Heart left ventricle (tissue), 16 donors: Measurements from ENCODE around the gene CYB5R3. TPM values are rescaled to one million over a fixed set of nuclear protein-coding genes. Genes with fewer than 3 reads are reported as not detected.
A peak's percentile ranks its signal among the peaks of the same experiment; 100 is the strongest.

ENCODE experiments used
- ATAC-seq, 4 donors: fragments of 200-7000 bp; cut with Tn5 transposase; one replicate each; pipeline ENCODE4 v1.9.1; 2020 to 2022; ENCODE audit warnings: moderate library complexity in 4 of 4, mild to moderate bottlenecking in 3 of 4, moderate number of reproducible peaks in 1 of 4
- DNase-seq, 5 donors: peaks; one replicate each; pipeline ENCODE4 v3.0.0-alpha.2; 2020
- H3K27ac ChIP-seq, 12 donors: fragments of 200-600 bp; sonication (generic) in 4 of 12; one replicate each; pipeline versions ENCODE4 v1.5.0 to v1.8.0; 2016 to 2022; ENCODE audit warnings: mild to moderate bottlenecking in 2 of 12
- H3K27me3 ChIP-seq, 9 donors: fragments of 200-600 bp; sonication (generic) in 2 of 9; one replicate each; pipeline versions ENCODE4 v1.5.1 to v1.8.0; 2016 to 2022; ENCODE audit warnings: mild to moderate bottlenecking in 3 of 9
- H3K36me3 ChIP-seq, 9 donors: fragments of 200-600 bp; sonication (generic) in 2 of 9; one replicate each; pipeline versions ENCODE4 v1.5.0 to v1.8.0; 2018 to 2022; ENCODE audit warnings: mild to moderate bottlenecking in 2 of 9
- H3K4me1 ChIP-seq, 12 donors: fragments of 200-600 bp; sonication (generic) in 4 of 12; one replicate each; pipeline versions ENCODE4 v1.5.0 to v1.8.0; 2016 to 2022; ENCODE audit warnings: mild to moderate bottlenecking in 3 of 12
- H3K4me3 ChIP-seq, 12 donors: fragments of 200-600 bp; sonication (generic) in 4 of 12; one replicate each; pipeline versions ENCODE4 v1.5.0 to v1.8.0; 2017 to 2022; ENCODE audit warnings: mild to moderate bottlenecking in 9 of 12, moderate library complexity in 4 of 12
- H3K9me3 ChIP-seq, 12 donors: fragments of 200-600 bp; sonication (generic) in 4 of 12; one replicate each; pipeline versions ENCODE4 v1.5.0 to v1.8.0; 2016 to 2022; ENCODE audit warnings: mild to moderate bottlenecking in 1 of 12
- CTCF ChIP-seq, 12 donors: fragments of 200-600 bp; sonication (generic) in 4 of 12; IDR thresholded peaks; one replicate each; pipeline versions ENCODE4 v1.5.0 to v1.8.0; 2018 to 2022; ENCODE audit warnings: antibody characterized with exemption in 12 of 12, mild to moderate bottlenecking in 5 of 12
- POLR2A ChIP-seq, 2 donors: fragments of 450-650 bp; IDR thresholded peaks; one replicate each; pipeline ENCODE4 v1.6.1; 2017; ENCODE audit warnings: antibody characterized with exemption in 2 of 2, mild to moderate bottlenecking in 2 of 2, moderate library complexity in 2 of 2
- WGBS, 4 donors: extraction: QIAGEN DNeasy Blood & Tissue Kit in 2 of 4; methylation state at CpG; one replicate each; pipeline versions ENCODE4 v1.1.5 to v1.1.7; 2013 to 2018; 5-methylcytosine and 5-hydroxymethylcytosine counted together
- intact Hi-C, 10 donors: fragments of 100-400 bp; cut with DNase I; formaldehyde crosslinking; loops; one replicate each; pipeline versions ENCODE4 v1.11.1 to v1.14.2; 2022
- polyA plus RNA-seq, 2 donors: library from polyadenylated mRNA; stranded (reverse); fragments of 200-250 nt; gene quantifications; one replicate each; pipeline ENCODE4 v1.2.3, GENCODE V29; 2013
- total RNA-seq, 9 donors: library from RNA; depleted of rRNA in 2 of 9; stranded (reverse); fragments of >200 nt in 2 of 9; fragmentation: NEBNext Ultra II Directional in 3 of 9; extraction: Animal tissue kit (Norgen Biotek cat#: 25700) in 3 of 9; gene quantifications; one replicate each; pipeline versions ENCODE4 v1.1.0 to v1.2.4, GENCODE V29; 2016 to 2023
- donor health status: ischemic (EF 13 %, LVEDD 7.1; RV severe dilation, severe dysfunction).
- donor health status: healthy with polysubstance abuse.
- donor health status: DM: no; HTN: yes; CAD: no.
- donor health status: DM: no; HTN: no; CAD: no.
- donor health status: ischemic (EF 25% LVEDD 6.9; RV normal size, moderate dysfunction).
- donor health status: ischemic (EF 25% LVEDD 5.7; RV mildly dilated, moderate dysfunction).
- donor health status: healthy.
- donor health status: DM: yes; HTN: yes; CAD: no.
- donor health status: ischemic (EF 35%, LVEDD 5.7; RV mildly dilated, moderate dysfunction).
- donor health status: nonischemic (EF 11% LVEDD 7.7; RV severe dilation, severe dysfunction).
- donor health status: DM: yes; HTN: yes; CAD: no.
- donor health status: PGD.
- donor health status: ischemic (EF 29% LVEDD 5.4; RV normal size, mild dysfunction).
- donor health status: nonischemic (EF 23%, LVEDD 6.1; RV moderate dilation, normal function).

Gene CYB5R3
- total and polyA plus RNA-seq, 11 donors, result 135 to 459 (median 305) TPM

GRCh38 chr22:42686756-42687491, 37.7 kb upstream of the CYB5R3 start:
- H3K4me1 ChIP-seq, result peaks cover 44 to 96% (median 85%) of the 10 kb centered on the region in 12 donors
- ATAC-seq, result no peak
- intact Hi-C loops, result loop anchor here in 2 of 10 donors (5.0 kb wide), 1 partner anchor 35 kb away; the partner anchor contains the start of gene A4GALT (in 2 of the 2)
- no peak overlapping the region for H3K4me3 ChIP-seq
- H3K9me3 ChIP-seq, result no peaks in the 10 kb centered on the region
- H3K27ac ChIP-seq, result peak overlapping the region; percentile 84 to 98 (median 94)
- H3K36me3 ChIP-seq, result peaks cover 0 to 25% (median 8%) of the 10 kb centered on the region in 9 donors
- peak in 1 of 5 donors; percentile 41 for DNase-seq
- TF ChIP-seq CTCF (IDR thresholded peaks at IDR 0.05), result no peak
- TF ChIP-seq POLR2A (IDR thresholded peaks at IDR 0.05), result no peak
- H3K27me3 ChIP-seq, result no peaks in the 10 kb centered on the region
- WGBS, 4 donors, result 85 to 89% (median 86%) methylated on average over 14 of the region's 14 CpGs

DNA sequence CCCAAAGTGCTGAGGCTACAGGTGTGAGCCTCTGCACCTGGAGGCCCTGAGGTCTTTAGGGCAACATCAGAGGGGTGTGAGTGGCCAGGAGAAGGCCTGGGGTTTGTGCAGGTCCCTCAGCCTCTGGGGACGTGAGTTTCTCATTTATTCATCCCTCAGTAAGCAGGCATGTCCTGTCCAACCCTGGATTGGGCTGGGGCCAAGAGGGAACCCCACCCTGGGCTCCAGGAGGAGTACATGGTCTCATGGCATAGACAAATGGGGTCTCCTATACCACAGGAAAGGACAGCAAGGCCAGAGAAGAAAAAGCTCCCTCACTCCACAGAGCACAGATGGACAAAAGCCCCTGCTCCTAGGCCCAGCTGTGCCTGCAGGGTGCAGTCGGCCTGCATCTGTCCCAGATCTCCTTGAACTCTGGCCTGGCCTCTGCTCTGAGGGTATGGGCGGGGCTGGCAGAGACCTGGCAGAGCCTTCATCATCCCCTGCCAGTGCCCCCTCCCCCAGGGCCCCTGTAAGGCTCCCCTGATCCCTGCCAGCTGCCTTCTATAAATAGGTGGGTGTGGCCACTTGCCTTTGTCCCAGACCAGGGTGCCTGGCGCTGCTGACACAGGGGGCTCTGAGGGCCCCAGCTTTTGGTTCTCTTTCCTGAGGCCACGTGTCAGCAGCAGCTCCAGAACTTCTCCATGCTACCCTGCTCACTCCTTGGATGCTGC, 36.9 kb upstream of the CYB5R3 start:
- Histone ChIP-seq H3K9me3 (no peaks in the 10 kb centered on the region), H3K27me3 (no peaks in the 10 kb centered on the region), H3K4me1 (peaks cover 45 to 96% (median 85%) of the 10 kb centered on the region in 12 donors), H3K4me3 (no peak overlapping the region), H3K27ac (peak overlapping the region; percentile 84 to 98 (median 94)), H3K36me3 (peaks cover 0 to 16% (median 0%) of the 10 kb centered on the region in 9 donors)
- peak in 1 of 2 donors; percentile 67 for TF ChIP-seq POLR2A (IDR thresholded peaks at IDR 0.05)
- TF ChIP-seq CTCF (IDR thresholded peaks at IDR 0.05), result peak in 5 of 12 donors; percentile 11 to 45 (median 25)
- 10 to 25% (median 19%) methylated on average over 5 of the region's 5 CpGs for WGBS, 4 donors
- DNase-seq (peak; percentile 81 to 94 (median 85)), ATAC-seq (peak; percentile 63 to 69 (median 64))
- intact Hi-C loops, result loop anchor here in 2 of 10 donors (5.0 kb wide), 1 partner anchor 36 kb away; the partner anchor contains the start of gene A4GALT (in 2 of the 2)

- Histone ChIP-seq H3K27me3 (no peaks in the 10 kb centered on the region), H3K9me3 (no peaks in the 10 kb centered on the region), H3K4me1 (peaks cover 52 to 97% (median 90%) of the 10 kb centered on the region in 12 donors), H3K36me3 (peaks cover 0 to 7% (median 0%) of the 10 kb centered on the region in 9 donors), H3K4me3 (no peak overlapping the region), H3K27ac (peak overlapping the region; percentile 84 to 98 (median 94))
- ATAC-seq (no peak), DNase-seq (peak in 1 of 5 donors; percentile 66)
- TF ChIP-seq POLR2A (IDR thresholded peaks at IDR 0.05) (no peak), CTCF (IDR thresholded peaks at IDR 0.05) (no peak)
- WGBS, 4 donors, result 68 to 80% (median 71%) methylated on average over 11 of the region's 11 CpGs
- intact Hi-C loops, result loop anchor here in 3 of 10 donors (5.0 kb wide), 2 partner anchors 33 to 38 kb away; partner anchors contain the start of gene A4GALT (in 2 of the 3)
Observed at GRCh38 chr22:42684462-42685195, 35.4 kb upstream of the CYB5R3 start.
